Measurements from ENCODE around the gene ULK1. TPM values are rescaled to one million over a fixed set of nuclear protein-coding genes. Genes with fewer than 3 reads are reported as not detected.

Gene ULK1
- total and polyA plus RNA-seq, 2 of the 13 experiments (the other 11 are each of a cell fraction or from before 2014, with no cell fraction given), result 2.8 to 10.1 TPM

DNA sequence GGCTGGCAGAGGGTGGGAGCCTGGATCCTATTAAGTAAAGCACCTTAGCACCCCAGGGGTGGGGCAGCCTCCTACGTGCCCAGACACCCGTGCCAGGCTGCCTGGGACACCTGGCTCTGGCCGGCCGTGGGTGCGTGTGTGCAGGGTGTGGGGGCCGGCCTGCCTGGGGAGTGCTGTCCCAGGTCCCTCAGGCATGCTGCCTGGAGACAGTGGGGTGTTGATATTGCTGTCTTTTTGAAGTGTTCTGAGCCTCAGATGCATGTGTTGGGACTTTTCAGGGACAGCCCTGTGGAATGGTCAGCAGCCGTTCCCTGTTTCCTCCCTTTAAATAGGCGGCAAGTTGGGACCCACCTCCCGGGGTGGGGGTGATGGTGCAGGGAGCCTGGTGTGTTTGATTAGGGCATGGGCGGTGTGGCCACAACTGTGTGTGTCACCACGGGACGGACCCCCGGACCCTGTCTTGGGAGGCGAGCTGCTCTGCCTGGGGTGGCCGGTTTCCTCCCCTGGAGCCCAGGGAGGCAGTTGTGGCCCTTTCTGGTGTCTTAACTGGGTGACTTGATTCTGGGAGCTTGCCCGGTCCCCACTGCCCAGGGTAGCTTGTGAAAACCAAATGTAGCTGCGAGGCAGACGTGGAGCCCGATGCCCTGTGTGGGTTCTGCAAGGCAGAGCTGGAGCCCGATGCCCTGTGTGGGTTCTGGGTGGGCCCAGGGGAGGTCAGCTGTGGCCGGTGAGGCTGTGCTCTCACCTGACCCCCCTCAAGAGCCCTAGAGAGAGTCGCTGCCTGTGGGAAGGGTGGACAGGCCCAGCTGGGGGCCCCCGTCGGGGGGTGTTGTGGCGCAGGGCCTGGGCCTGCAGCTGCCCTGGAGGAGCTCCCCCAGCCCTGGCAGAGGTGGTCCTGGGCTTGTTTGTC lies 8.2 kb downstream of the ULK1 start:
- 96% methylated on average over 20 of the region's 25 CpGs for WGBS (ENCODE audit: low lambda C conversion rate)
- Histone ChIP-seq H3K9me3 (ENCODE audit: low read length) (no peaks in the 10 kb centered on the region), H3K4me2 (ENCODE audit: low read depth, low read length) (no peak overlapping the region), H3K79me2 (ENCODE audit: insufficient read depth, low read length) (peaks cover 5% of the 10 kb centered on the region), H3K4me3 (replicated peaks in 1 of 3; ENCODE audit: insufficient read depth in 1 of 3, low read depth in 2 of 3, low read length in 3 of 3) (no peak overlapping the region), H3K4me1 (ENCODE audit: insufficient read depth, low read length) (no peaks in the 10 kb centered on the region), H3K27me3 (ENCODE audit: control insufficient read depth in 1 of 2, insufficient read depth in 2 of 2, low read length in 2 of 2) (no peaks in the 10 kb centered on the region), H3K27ac (ENCODE audit: extremely low read length, insufficient read depth, low read length) (no peak overlapping the region), H3K36me3 (replicated peaks in 1 of 2; ENCODE audit: control insufficient read depth in 1 of 2, insufficient read depth in 2 of 2, low read length in 2 of 2) (peaks cover 0 to 7% of the 10 kb centered on the region in 2 experiments; a peak in 4 of 5 replicates), H4K20me1 (ENCODE audit: insufficient read depth, low read length) (peaks cover 30% of the 10 kb centered on the region; the same call in 1 of the 2 replicates), H2AFZ (ENCODE audit: low read length) (no peak overlapping the region), H3K9ac (ENCODE audit: insufficient read depth, low read depth, low read length) (no peak overlapping the region)
- FAIRE-seq (no peak), DNase-seq (ENCODE audit: low spot score) (no peak), ATAC-seq (no peak)
- TF ChIP-seq BRD4 (CRISPR knock-in tag; IDR thresholded peaks at IDR 0.05), result no peak
- TF ChIP-seq RBFOX2 (IDR thresholded peaks at IDR 0.05; ENCODE audit: low read depth, low read length), result peak; percentile 44; the same call in 1 of the 2 replicates
- TF ChIP-seq ZNF318 (CRISPR knock-in tag; IDR thresholded peaks at IDR 0.05), result no peak
- TF ChIP-seq TIGD3 (CRISPR knock-in tag; IDR thresholded peaks at IDR 0.05; ENCODE audit: borderline replicate concordance), result no peak
- TF ChIP-seq GPN1 (CRISPR knock-in tag; IDR thresholded peaks at IDR 0.05; ENCODE audit: borderline replicate concordance), result no peak
- no peak for TF ChIP-seq ZNF780A (CRISPR knock-in tag; IDR thresholded peaks at IDR 0.05)
- in situ Hi-C loops (cut with HindIII; ENCODE audit: extremely low pct_ligation_motif_present, low pct_unique_long_range_greater_than_20kb) (no loop called here), intact Hi-C loops (cut with micrococcal nuclease; ENCODE audit: unreplicated experiment) (no loop called here)
- ChIA-PET POLR2A (interaction anchor here (1.0 kb wide), 1 partner anchor 43 kb away, joined by 3 read pairs; no protein-coding TSS in a partner anchor), CTCF (ENCODE audit: low intra/inter-chr PET ratio, low total read pairs) (no interaction called here)
- BruUV-seq (replicated peaks), result no TSS peak

Data from HepG2 (cell line).